OCI-LY1 (cell line): Measurements from ENCODE around the gene SLC22A7.

Experiments
- H2AFZ ChIP-seq: fragments of 200-600 bp; sonication (generic), shearing (Covaris generic); 2 replicates; pipeline ENCODE4 v1.6.0; 2014; ENCODE audit warnings: antibody characterized with exemption, mild to moderate bottlenecking, low read length
- H3F3A ChIP-seq: fragments of 200-600 bp; sonication (generic), shearing (Covaris generic); 2 replicates; pipeline ENCODE4 v1.6.0; 2014; ENCODE audit warnings: mild to moderate bottlenecking, antibody characterized with exemption, low read length, moderate library complexity; ENCODE audit not compliant: insufficient read depth
- H3K27ac ChIP-seq: fragments of 200-600 bp; sonication (generic); 2 replicates; pipeline ENCODE4 v1.5.1; 2014; ENCODE audit warnings: low read length, mixed run types, mild to moderate bottlenecking, low read depth; ENCODE audit not compliant: poor library complexity, severe bottlenecking
- H3K27me3 ChIP-seq: fragments of 200-600 bp; sonication (generic); 2 replicates; pipeline ENCODE4 v1.6.0; 2014; ENCODE audit warnings: antibody characterized with exemption, mild to moderate bottlenecking, low read length, moderate library complexity; ENCODE audit not compliant: insufficient read depth
- H3K36me3 ChIP-seq: fragments of 200-600 bp; sonication (generic); 2 replicates; pipeline ENCODE4 v1.6.1; 2014; ENCODE audit warnings: mild to moderate bottlenecking, antibody characterized with exemption, low read length, moderate library complexity, mixed read lengths; ENCODE audit not compliant: insufficient read depth
- H3K4me1 ChIP-seq: fragments of 200-600 bp; sonication (generic); 2 replicates; pipeline ENCODE4 v1.5.1; 2014; ENCODE audit warnings: mild to moderate bottlenecking, low read length, moderate library complexity; ENCODE audit not compliant: insufficient read depth, severe bottlenecking
- H3K4me2 ChIP-seq: fragments of 200-600 bp; sonication (generic), shearing (Covaris generic); 2 replicates; pipeline ENCODE4 v1.6.1; 2014; ENCODE audit warnings: low read length
- H3K4me3 ChIP-seq: fragments of 200-600 bp; sonication (generic); 2 replicates; pipeline ENCODE4 v1.5.1; 2014; ENCODE audit warnings: low read length, low read depth, mild to moderate bottlenecking, mixed read lengths; ENCODE audit not compliant: poor library complexity, severe bottlenecking
- H3K79me2 ChIP-seq: fragments of 200-600 bp; shearing (Covaris generic); 2 replicates; pipeline ENCODE4 v1.6.1; 2016; ENCODE audit warnings: mixed run types, low read length, mixed read lengths; ENCODE audit not compliant: insufficient read depth
- H3K9ac ChIP-seq: fragments of 200-600 bp; sonication (generic), shearing (Covaris generic); 2 replicates; pipeline ENCODE4 v1.6.1; 2014; ENCODE audit warnings: mild to moderate bottlenecking, low read length, mixed read lengths
- H3K9me2 ChIP-seq: fragments of 200-600 bp; sonication (generic), shearing (Covaris generic); 2 replicates; pipeline ENCODE4 v1.6.1; 2014; ENCODE audit warnings: low read depth, mild to moderate bottlenecking, low read length, mixed read lengths
- H3K9me3 ChIP-seq: fragments of 200-600 bp; shearing (Covaris generic); 2 replicates; pipeline ENCODE4 v1.6.1; 2014; ENCODE audit warnings: low read length, mixed read lengths
- H4K20me1 ChIP-seq: fragments of 200-600 bp; sonication (generic), shearing (Covaris generic); 2 replicates; pipeline ENCODE4 v1.6.0; 2016; ENCODE audit warnings: mild to moderate bottlenecking, low read length; ENCODE audit not compliant: insufficient read depth
- EZH2 ChIP-seq: fragments of 200-600 bp; sonication (generic), shearing (Covaris generic); IDR thresholded peaks from 2 replicates; pipeline ENCODE4 v1.8.0; 2017; ENCODE audit warnings: borderline replicate concordance, mixed run types, mild to moderate bottlenecking, antibody characterized with exemption, low read length, moderate library complexity, mixed read lengths
- TF ChIP-seq, protein P1 (sequence below): fragments of 200-600 bp; sonication (generic), shearing (Covaris generic); IDR thresholded peaks from 2 replicates; pipeline ENCODE4 v1.5.1; 2017; ENCODE audit warnings: mild to moderate bottlenecking, antibody characterized with exemption, low read length, moderate library complexity, mixed read lengths

The SLC22A7 gene, protein sequence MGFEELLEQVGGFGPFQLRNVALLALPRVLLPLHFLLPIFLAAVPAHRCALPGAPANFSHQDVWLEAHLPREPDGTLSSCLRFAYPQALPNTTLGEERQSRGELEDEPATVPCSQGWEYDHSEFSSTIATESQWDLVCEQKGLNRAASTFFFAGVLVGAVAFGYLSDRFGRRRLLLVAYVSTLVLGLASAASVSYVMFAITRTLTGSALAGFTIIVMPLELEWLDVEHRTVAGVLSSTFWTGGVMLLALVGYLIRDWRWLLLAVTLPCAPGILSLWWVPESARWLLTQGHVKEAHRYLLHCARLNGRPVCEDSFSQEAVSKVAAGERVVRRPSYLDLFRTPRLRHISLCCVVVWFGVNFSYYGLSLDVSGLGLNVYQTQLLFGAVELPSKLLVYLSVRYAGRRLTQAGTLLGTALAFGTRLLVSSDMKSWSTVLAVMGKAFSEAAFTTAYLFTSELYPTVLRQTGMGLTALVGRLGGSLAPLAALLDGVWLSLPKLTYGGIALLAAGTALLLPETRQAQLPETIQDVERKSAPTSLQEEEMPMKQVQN

DNA sequence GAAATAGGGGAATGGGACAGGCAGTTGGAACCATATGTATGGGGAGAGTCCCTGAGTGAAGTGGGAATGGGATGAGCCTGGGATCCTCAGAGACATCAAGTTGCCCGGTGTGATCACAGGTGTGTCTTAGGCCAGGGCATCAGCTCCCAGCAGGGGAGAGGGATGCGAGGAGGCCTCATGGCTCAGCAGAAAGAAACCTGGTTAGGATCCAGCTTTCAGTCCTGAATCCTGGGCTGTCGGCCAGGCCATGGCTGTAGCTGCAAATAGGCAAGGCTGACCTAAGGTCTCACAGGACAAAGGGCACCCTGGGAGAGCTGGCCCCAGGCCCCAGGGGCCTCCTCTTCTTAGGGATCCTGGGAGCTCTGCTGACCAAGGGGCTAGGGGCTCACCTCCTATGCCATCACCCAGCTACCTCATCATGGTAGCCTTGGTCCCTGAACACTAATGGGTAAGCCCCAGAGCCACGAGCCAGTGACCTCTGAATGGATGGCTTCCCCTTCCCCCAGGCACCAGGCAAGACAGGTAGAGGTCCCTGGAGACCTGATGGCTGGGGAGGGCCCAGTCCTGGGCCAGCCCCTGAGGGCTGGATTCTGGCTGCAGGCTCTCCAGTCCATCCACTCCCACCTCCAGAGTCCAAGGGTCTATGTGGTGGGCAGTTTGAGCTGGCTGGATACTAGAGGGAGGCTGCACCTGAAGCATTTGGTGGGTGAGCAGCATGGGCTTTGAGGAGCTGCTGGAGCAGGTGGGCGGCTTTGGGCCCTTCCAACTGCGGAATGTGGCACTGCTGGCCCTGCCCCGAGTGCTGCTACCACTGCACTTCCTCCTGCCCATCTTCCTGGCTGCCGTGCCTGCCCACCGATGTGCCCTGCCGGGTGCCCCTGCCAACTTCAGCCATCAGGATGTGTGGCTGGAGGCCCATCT is at the start of gene SLC22A7:
Gene SLC22A7, plus strand, starts transcription at position 617 of the 921 bp plus-strand sequence. Its CDS starts 99 bp downstream, at position 716.
- Histone ChIP-seq H3K9me3 (no peaks in the 10 kb centered on the region), H3F3A (no peaks in the 10 kb centered on the region), H4K20me1 (no peaks in the 10 kb centered on the region), H2AFZ (no peak within 1 kb of the TSS), H3K79me2 (no peaks in the 10 kb centered on the region), H3K4me2 (no peak within 1 kb of the TSS), H3K4me1 (no peaks in the 10 kb centered on the region), H3K36me3 (no peaks in the 10 kb centered on the region), H3K9me2 (no peaks in the 10 kb centered on the region), H3K27me3 (0 out of 2 replicates have a peak, but pooled peaks cover 5% of the 10 kb centered on the region), H3K4me3 (no peak within 1 kb of the TSS), H3K27ac (no peak within 1 kb of the TSS), H3K9ac (no peak within 1 kb of the TSS)
- TF ChIP-seq, protein P1, sequence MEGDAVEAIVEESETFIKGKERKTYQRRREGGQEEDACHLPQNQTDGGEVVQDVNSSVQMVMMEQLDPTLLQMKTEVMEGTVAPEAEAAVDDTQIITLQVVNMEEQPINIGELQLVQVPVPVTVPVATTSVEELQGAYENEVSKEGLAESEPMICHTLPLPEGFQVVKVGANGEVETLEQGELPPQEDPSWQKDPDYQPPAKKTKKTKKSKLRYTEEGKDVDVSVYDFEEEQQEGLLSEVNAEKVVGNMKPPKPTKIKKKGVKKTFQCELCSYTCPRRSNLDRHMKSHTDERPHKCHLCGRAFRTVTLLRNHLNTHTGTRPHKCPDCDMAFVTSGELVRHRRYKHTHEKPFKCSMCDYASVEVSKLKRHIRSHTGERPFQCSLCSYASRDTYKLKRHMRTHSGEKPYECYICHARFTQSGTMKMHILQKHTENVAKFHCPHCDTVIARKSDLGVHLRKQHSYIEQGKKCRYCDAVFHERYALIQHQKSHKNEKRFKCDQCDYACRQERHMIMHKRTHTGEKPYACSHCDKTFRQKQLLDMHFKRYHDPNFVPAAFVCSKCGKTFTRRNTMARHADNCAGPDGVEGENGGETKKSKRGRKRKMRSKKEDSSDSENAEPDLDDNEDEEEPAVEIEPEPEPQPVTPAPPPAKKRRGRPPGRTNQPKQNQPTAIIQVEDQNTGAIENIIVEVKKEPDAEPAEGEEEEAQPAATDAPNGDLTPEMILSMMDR, result no peak
- TF ChIP-seq EZH2, result no peak

- H3K27me3 ChIP-seq, result peaks cover 15% of the 10 kb centered on the region; the same call in 1 of the 2 replicates
- no peaks in the 10 kb centered on the region for H3K36me3 ChIP-seq
- H3K9me2 ChIP-seq, result no peaks in the 10 kb centered on the region
- H3F3A ChIP-seq, result no peaks in the 10 kb centered on the region
- TF ChIP-seq, protein P1, result no peak
- no peak for TF ChIP-seq EZH2
- no peak overlapping the region for H2AFZ ChIP-seq
- H3K4me1 ChIP-seq, result peaks cover 13% of the 10 kb centered on the region
- no peaks in the 10 kb centered on the region for H3K9me3 ChIP-seq
- H4K20me1 ChIP-seq, result no peaks in the 10 kb centered on the region
- no peak overlapping the region for H3K9ac ChIP-seq
- no peak overlapping the region for H3K4me3 ChIP-seq
- no peak overlapping the region for H3K4me2 ChIP-seq
- no peak overlapping the region for H3K27ac ChIP-seq
- no peaks in the 10 kb centered on the region for H3K79me2 ChIP-seq
Observed at GRCh38 chr6:43248791-43249190, 49.3 kb upstream of the SLC22A7 start.

GRCh38 chr6:43250992-43251373 is 47.1 kb upstream of the SLC22A7 start:
- H3K79me2 ChIP-seq, result no peaks in the 10 kb centered on the region
- no peak overlapping the region for H3K4me3 ChIP-seq
- peaks cover 12% of the 10 kb centered on the region; the same call in 1 of the 2 replicates for H3K27me3 ChIP-seq
- no peak overlapping the region for H3K9ac ChIP-seq
- H2AFZ ChIP-seq, result no peak overlapping the region
- H3K9me2 ChIP-seq, result no peaks in the 10 kb centered on the region
- H3K27ac ChIP-seq, result no peak overlapping the region
- 0 out of 2 replicates have a peak, but pooled peaks have one; percentile 26 for TF ChIP-seq EZH2
- TF ChIP-seq, protein P1, result no peak
- no peaks in the 10 kb centered on the region for H3F3A ChIP-seq
- H3K36me3 ChIP-seq, result no peaks in the 10 kb centered on the region
- H4K20me1 ChIP-seq, result no peaks in the 10 kb centered on the region
- H3K9me3 ChIP-seq, result no peaks in the 10 kb centered on the region
- H3K4me1 ChIP-seq, result peaks cover 13% of the 10 kb centered on the region
- H3K4me2 ChIP-seq, result no peak overlapping the region
